ENCODE measurements around the gene LSM11.
"Not testable (repeated sequence)": the region's sequence is repeated elsewhere in the genome, so short reads cannot be mapped to it uniquely, and the experiment has no call there.

LSM11 gene

GRCh38 chr5:157743163-157744050, at the start of gene LSM11:
TSS of gene LSM11 (plus strand) at chr5:157743712. CDS start at chr5:157743751, 39 bp downstream.
- peak; percentile 66 for DNase-seq (ENCODE audit: low read depth)

- not testable (repeated sequence) for DNase-seq (ENCODE audit: low read depth)
Observed at GRCh38 chr5:157693816-157694215, 49.7 kb upstream of the LSM11 start.

DNA sequence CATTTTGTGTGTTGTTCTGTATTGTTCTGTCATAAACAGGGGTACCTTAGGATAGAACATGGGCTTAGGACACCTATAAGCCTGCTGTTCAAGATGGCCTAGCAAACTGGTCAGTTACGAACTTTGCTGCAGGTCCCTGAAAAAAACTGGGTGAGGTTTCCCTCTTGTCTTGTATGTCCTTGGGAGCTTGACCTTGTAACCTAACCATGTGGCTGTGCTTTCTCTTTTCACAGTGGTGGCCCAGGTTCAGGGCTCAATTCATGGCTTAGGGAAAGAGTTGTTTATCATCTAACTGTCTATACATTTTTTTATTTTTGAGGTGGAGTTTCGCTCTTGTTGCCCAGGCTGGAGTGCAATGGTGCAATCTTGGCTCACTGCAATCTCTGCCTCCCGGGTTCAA, 47.4 kb upstream of the LSM11 start:
- not testable (repeated sequence) for DNase-seq (ENCODE audit: low read depth)

DNA sequence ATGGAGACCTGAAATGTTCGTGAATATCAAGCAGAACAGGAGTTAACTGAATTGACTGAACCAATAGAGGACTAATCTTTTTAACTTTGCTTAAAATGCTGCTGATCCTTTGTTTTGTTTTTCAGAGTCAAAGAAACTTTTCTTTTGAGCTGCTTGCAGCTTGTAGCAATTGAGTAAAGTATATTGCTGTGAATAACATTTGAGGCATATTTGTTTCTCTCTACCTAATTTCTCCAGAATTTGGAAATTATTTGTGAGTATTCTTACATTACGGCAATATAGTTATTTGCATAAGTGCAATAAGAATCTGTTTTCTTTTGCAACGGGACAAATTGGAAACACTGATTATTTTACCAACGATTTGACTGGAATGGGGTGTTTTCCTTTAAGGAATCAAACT, 44.8 kb upstream of the LSM11 start:
- not testable (repeated sequence) for DNase-seq (ENCODE audit: low read depth)

DNA sequence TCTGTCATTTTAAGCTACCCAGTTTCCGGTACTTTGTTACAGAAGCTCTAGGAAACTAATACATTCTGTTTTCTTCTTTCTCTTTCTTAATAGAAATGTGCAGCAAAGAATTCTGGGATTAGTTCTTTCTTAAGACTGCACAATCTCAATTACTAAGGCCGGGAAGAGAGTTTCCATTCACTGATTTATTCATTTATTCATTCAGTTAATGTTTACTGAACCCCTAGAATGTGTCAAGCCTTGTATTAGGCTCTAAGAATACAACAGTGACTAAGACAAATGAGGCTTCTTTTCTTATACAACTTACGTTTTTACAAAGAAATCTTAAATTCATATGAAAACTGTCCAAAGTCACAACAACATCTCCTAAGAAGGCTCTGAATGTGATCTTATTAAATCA, 39.8 kb upstream of the LSM11 start:
- DNase-seq (ENCODE audit: low read depth), result no peak

DNA sequence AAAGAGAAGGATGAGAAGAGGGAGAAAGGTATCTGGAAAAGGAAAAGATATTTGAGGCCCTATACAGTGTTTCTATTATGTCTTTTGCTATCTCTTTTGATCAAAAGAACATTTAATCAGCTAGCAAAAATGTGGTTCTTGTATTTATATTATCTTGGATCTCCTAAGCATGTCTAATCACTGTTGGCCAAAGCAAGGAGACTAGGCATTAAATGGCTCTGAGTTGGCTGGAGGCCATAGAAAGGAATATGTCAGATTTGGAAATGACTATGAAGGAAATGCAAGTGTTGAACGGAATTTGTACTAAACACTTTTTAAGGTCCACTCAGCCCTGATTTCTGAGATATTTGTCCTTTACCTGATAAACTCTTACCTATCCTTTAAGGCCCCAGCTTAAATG, 34.6 kb upstream of the LSM11 start:
- no peak for DNase-seq (ENCODE audit: low read depth)

DNA sequence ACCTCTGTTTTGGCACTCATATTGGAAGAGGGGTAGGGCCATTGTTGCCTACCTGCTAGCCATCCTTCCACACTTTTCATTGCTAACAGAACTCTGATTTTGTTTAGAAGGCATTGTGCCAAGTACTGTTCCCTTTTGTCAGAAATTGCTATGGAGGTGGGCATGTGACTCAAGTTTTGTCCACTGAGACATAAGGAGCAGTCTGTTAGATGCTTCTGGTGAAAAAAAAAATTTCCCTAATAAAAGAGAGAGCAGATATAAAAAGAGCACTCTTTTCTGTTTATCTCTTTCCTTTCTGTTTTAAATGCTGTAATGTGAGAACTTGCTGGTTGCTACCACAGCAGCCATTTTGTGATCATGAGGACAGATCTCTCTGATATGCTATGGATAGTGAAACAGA, 34.2 kb upstream of the LSM11 start:
- no peak for DNase-seq (ENCODE audit: low read depth)

GRCh38 chr5:157710431-157710830, 33.1 kb upstream of the LSM11 start:
- DNase-seq (ENCODE audit: low read depth), result no peak

GRCh38 chr5:157710882-157711281, 32.6 kb upstream of the LSM11 start:
- peak; percentile 64 for DNase-seq (ENCODE audit: low read depth)

DNA sequence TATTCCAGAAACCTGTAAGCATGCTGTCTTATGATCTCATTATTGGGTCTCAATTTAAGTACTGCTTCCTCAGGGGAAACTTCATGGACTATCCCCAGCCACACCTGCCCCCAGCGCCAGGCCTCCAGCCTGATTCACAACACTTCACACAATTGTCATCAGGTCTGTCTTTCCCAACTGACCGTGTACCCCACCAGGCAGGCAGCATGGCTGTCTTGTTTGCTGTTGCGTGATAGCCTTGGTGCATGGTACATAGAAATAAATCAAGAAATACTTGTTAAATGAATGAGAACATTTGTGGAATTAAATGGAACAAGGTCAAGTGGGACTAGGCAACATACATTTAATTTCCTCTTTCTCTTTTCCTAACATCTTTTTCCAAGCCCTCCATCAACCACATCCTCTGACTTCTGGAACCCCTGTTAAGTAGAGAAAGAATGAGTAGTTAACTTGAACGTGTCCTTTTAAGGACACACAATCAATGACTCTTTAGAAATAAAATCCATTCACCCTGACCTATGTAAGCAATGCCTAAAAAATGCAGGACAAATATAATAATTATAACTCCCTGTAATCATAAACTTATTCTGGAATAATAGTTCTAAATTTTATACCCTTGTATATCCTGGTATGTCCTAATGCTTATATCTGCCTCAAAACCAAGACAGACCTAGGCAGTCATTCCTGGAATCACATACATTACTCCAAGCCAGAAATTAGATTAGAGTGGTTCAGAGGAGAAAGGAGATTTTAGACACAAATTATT, 29.5 kb upstream of the LSM11 start:
- no peak for DNase-seq (ENCODE audit: low read depth)

GRCh38 chr5:157714596-157714864, 29.0 kb upstream of the LSM11 start:
- DNase-seq (ENCODE audit: low read depth), result no peak

DNA sequence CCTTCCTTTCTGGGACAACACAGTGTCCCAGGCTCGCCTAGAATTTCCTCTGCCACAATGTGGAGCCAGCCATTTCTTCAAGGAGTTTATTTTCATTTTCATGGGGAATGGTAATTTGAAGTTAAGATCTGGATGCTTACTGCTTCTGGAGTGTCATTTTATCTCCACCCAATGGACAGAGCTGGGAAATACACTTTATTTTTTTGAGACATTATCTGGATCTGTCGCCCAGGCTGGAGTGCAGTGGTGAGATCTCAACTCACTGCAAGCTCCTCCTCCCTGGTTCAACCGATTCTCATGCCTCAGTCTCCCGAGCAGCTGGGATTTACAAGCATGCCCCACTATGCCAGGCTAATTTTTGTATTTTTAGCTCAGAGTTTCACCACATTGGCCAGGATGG, 25.0 kb upstream of the LSM11 start:
- peak; percentile 58 for DNase-seq (ENCODE audit: low read depth)

DNA sequence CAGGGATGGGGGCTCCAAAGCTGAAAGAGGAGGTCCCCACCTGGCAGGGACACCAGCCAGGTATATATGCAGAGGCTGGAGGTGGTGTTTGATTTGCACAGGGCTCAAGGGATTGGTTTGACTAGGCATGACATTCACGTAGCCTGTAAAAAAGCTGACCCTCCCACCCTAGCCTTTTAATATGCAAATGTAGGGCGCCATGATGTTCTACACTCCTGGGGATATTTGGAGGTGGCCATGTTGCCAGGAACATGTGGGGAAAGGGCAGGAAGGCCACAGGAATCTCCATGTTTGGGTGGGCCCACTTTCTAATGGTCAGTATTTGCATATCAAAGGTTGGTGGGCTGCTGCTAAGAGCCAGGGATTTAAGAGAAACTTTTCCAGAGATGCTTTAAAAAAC, 24.3 kb upstream of the LSM11 start:
- no peak for DNase-seq (ENCODE audit: low read depth)

- no peak for DNase-seq (ENCODE audit: low read depth)
Observed at GRCh38 chr5:157721159-157721558, 22.4 kb upstream of the LSM11 start.

DNA sequence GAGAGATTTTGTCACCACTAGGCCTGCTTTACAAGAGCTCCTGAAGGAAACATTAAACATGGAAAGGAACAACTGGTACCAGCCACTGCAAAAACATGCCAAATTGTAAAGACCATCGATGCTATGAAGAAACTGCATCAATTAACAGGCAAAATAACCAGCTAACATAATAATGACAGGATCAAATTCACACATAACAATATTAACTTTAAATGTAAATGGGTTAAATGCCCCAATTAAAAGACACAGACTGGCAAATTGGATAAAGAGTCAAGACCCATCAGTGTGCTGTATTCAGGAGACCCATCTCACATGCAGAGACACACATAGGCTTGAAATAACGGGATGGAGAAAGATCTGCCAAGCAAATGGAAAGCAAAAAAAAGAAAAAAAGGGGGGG, 20.6 kb upstream of the LSM11 start:
- not testable (repeated sequence) for DNase-seq (ENCODE audit: low read depth)

- not testable (repeated sequence) for DNase-seq (ENCODE audit: low read depth)
Observed at GRCh38 chr5:157726607-157727006, 16.9 kb upstream of the LSM11 start.

DNA sequence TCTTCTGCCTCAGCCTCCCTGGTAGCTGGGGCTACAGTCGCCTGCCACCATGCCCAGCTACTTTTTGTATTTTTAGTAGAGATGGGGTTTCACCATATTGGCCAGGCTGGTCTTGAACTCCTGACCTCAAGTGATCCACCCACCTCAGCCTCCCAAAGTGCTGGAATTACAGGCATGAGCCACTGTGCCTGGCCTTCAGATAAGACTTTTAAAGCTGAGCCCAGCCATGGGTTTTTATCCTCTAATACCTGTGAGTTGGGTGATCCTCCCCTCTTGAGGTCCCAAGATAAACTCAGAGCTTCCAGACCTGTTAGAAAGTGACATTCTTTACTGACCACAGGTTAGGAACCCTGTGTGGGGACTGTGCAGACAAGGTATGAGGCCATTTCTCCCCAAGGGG, 15.7 kb upstream of the LSM11 start:
- not testable (repeated sequence) for DNase-seq (ENCODE audit: low read depth)

DNA sequence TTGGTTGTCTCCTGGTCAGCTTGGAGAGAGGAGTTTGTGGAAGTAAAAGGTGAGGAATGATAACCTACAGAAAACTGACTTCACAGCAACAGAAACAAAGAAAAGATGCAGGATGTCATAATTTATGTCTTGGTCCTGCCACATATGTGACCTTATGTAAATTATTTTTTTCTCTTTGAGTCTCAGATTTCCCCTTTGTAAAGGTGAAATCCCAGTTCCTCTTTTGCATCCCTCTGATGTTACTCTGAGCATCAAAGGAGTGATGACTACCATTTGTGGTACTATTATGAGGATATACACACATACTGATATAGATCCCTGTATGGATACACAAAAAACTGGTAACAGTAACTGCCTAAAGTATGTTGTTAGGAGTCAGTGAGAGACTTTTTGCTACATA, 13.7 kb upstream of the LSM11 start:
- DNase-seq (ENCODE audit: low read depth), result no peak

DNA sequence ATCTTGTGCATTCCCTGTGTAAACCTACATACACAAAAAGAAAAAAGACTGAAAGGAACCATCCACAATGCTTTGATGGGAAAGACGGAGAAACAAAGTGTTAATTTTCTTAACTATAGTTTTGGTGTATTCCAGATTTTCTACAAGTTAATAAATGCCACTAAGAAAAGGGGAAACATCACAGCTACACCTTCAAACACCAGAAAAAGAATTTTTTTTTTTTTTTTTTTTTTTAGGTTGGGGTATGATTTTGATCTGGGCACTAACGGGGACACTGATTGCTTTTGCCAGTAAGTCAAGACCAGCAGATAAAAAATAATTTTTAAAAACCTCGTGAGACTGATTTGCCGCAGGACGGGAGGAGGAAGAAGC, 12.6 kb upstream of the LSM11 start:
- DNase-seq (ENCODE audit: low read depth), result no peak

DNA sequence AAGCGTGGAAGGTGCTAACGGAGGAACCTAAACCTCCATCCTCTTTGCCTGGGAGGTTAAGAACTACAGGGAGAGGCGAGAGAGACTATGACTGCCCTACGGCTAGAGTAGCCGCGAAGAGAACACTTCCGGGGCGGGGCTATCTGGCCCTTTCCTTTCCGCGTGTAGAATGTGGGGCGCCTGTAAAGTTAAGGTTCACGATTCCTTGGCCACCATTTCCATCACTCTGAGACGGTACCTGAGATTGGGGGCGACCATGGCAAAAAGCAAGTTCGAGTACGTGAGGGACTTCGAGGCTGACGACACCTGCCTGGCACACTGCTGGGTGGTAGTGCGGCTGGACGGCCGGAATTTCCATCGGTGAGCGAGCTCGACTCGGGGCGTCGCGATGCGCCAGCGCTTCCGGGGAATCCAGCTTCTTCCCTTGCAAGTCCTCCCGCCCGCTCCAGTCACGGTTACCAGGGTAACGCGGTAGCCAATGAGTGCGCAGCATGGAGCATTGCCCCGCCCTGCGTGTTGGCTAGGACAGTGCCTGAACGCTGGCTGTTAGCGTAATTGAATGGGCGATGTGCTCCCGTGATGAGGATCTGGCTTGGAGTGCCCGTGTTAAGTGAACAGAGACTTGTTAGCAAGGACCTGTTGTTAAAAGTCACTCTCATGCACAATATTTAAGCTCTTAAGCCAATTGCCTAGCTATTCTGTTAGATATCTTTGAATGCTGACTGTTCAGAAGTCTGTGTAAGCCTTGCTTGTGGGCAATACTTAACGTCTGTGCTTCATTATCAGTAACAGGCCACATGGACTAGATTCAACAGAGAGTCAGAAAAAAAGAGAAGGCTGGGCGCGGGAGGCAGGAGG, 12.0 kb upstream of the LSM11 start, which contains the start of gene THG1L:
Gene THG1L (plus strand): TSS at position 149 of the 858 bp plus-strand sequence. CDS start 21 bp downstream, at position 170.
- peak; percentile 97 for DNase-seq (ENCODE audit: low read depth)

DNA sequence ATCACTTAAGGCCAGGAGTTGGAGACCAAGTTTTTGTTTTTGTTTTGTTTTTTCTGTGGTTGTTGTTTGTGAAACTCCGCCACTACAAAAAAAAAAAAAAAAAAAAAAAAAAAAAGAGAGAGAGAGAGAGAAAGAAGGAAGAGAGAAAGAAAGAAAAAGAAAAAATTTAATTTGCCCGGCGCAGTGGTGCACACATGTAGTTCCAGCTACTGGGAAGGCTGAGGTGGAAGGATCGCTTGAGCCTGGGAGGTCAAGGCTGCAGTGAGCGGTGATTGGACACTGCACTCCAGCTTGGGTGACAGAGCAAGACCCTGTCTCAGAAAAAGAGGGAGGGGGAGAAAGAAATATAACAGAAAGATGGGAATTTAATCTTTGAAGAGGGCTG, 11.4 kb upstream of the LSM11 start:
- DNase-seq (ENCODE audit: low read depth), result no peak

DNA sequence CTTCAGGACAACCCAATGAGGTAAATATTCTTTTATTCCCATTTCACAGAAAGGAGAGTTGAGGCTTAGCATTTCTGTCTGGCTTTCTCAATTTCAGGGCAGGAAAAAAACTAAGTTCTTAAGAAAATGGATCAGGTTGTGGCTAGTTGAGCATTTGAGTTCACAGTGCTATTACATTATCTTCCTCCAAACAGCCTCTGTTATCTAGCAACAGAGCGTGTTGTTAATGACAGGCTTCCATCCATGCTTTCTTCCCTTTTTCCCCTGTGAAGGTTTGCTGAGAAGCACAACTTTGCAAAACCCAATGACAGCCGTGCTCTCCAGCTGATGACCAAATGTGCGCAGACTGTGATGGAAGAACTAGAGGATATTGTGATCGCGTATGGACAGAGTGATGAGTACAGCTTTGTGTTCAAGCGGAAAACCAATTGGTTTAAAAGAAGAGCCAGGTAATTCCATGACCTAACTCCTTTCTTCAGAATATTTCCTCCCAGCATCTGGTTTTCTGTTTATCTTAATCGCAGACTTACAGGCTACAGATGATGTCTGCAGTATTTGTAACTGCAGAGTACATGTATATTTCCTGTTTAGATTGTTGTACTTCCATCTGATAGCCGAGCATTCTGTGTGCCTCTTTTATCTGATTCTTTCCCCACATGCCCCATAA, 10.8 kb upstream of the LSM11 start:
- no peak for DNase-seq (ENCODE audit: low read depth)
